NOMO-1 treated with dmso at 0.1 percent for 144 hours (cell line): Measurements from ENCODE around the gene IMPDH2.

Source experiments
- DNase-seq: peaks from one replicate; lab custom pipeline; 2025; ENCODE audit not compliant: unreplicated experiment; lab: John Stamatoyannopoulos, UW

Gene IMPDH2

DNA sequence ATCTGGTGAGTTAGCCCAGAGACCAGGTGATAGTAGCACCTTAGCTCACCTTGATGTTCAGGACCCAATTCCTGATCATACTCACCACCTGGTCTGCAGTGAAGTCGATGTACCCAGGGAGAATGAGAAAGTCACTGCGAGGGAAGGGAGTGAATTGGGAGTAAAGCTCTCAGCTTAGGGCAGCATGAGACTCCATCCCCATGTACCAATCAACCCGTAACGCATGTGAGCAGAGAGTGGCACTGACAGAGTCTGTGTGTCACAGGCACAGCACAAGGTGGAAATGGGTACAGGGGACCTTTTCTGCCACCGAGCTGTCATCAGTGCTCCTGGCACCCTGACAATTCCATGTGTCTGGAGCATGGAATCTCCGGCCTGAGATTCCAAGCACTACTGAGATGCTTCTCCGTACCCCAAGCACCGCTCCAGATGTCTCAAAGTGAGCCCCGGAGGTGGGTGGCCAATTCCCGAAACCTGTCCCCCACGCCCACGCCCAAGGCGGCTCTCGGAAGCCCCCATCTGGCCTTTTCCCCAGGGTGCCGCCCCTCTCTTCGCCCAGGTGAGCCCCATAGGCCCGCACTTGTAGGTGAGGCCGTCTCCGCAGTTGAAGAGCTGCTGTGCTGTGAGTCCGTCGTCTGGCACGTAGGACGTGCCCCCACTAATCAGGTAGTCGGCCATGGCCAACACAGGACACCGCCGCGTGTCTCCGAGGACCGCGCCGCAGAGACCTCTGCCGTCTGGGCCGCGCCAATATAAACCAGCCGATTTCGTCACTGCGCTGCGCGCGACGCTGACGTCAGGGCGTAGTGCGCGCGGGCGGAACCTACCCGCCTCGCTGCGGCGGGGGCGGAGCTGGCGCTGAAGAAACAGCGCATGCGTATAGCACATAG, at the start of gene IMPDH2:
Gene IMPDH2, minus strand, starts transcription at position 726 of the 890 bp plus-strand sequence. Its CDS starts 48 bp downstream, at position 678.
- DNase-seq: peak; percentile 84

- DNase-seq: no peak
Observed at GRCh38 chr3:49076646-49077045, 47.4 kb upstream of the IMPDH2 start.

DNA sequence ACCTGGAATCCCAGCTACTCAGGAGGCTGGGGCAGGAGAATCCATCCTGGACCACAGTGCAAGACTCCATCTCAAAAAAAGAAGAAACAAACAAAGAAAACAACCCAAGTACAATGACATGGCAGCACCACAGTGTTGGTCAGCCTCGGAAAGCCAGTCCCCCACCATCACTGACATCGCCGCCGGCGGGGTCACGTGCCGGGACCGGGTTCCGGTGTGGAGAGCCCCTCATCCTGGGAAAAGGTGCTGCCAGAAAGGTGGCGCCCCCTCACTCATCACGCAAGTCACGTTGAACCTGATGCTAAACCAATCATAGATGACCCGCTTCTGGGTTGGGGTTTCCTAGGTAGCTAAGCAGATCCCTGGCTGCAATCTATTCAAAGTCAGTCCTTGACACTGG, 46.9 kb upstream of the IMPDH2 start:
- no peak for DNase-seq

- DNase-seq: no peak
Observed at GRCh38 chr3:49058011-49058410, 28.8 kb upstream of the IMPDH2 start.

- DNase-seq: no peak
Observed at GRCh38 chr3:49057268-49057667, 28.1 kb upstream of the IMPDH2 start.

DNA sequence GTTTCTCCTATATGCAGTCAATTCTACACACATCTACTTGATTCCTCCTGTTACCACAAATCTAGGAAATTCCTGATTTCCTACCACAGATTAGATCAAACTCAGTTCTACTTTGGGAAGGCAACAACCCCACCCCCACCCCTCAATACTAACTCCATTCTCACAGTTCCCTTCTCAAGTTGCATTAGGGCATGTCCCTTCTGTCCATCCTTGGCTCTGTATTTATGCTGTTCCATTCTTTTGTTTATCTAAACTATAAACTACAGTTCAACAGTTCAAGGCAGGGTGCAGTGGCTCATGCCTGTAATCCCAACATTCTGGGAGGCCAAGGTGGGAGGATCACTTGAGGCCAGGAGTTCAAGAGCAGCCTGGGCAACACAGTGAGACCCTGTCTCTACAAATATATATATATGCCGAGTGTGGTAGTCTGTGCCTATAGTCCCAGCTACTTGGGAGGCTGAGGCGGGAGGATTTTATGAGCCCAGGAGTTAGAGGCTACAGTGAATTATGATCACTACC, 25.2 kb upstream of the IMPDH2 start:
- DNase-seq: no peak

GRCh38 chr3:49053543-49053942, 24.3 kb upstream of the IMPDH2 start:
- peak; percentile 44 for DNase-seq

GRCh38 chr3:49035281-49035680, 6.1 kb upstream of the IMPDH2 start:
- no peak for DNase-seq

DNA sequence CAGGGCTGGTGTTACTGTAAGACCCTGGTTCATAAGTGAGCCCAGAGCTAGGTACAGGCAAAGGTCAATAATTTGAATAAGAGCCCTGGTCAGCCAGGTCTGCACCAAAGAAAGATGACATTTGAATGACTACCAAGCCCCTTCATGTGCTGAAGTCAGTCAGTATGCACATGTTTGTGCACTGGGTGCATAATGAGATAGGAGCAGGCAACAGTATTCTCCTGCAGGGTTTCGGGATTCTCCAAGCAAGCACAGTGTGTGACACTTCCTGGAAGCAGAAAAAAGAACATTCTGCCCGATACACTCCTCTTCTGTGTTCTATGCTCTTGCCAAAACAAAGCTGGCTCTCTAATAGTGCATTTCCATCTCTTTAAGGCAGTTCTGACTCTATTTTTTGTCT, 5.5 kb upstream of the IMPDH2 start:
- DNase-seq: no peak

DNA sequence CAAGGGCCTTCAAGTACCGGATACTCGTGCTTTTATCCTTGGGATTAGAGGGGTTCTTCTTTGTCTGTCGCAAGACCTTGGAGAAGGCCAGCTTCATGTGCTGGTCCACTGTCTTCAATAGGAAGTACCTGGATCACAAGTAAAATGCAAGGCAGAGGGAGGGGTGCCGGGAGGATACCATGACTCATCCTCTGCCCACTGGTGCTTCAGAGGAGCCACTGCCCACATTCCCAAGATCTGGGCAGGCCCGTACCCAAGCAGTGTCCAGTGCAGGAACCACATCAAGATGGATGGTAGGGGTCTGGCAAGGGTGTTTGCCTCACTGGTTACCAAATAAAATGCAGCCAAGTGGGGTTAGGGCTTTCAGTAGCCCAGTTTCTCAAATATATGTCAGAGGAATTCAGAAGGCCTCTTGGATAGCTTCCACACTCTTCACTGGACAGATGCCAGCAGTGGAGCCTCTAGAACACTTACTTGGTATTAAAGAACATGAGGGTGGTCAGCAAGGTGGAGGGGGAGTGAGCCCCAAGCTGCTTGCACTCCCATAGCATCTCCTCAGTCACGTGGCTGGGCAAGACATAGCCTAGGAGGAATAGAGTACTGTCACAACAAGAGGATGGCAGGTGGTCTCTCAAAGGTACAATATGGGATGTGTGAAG, 3.6 kb upstream of the IMPDH2 start:
- DNase-seq: no peak

GRCh38 chr3:49030321-49030720, 1.1 kb upstream of the IMPDH2 start:
- no peak for DNase-seq

DNA sequence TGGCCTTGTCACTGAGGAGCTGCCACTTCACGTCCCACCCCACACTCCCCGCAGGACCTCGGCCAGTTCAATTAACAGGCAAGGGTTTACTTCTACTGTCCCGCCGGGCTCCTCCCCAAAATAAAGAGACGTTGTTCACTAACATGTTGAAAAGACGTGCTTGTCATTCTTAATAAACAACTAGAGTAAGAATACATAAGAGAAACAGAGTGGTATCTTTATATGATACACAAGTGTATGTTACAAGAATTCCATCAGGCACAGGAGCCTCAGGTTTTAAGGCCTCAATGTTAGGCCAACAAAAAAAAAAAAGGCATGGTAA, 326 bp upstream of the IMPDH2 start:
- no peak for DNase-seq

DNA sequence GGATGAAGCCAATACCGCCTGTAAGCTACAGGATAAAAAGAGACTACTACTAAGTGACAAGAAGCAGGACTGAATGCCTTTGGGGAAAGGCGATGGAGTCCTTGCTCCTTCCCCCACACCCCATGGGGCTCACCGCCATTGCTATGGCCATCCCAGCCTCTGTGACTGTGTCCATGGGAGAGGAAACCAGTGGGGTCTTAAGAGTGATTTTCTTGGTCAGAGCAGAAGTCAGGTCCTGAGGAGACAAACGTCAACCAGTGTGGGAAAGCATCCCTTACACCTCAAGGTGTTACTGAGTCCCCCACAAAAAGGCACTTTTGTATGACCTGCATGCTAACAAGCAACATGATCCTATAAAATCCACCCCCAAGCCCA, 913 bp downstream of the IMPDH2 start:
- DNase-seq: no peak

GRCh38 chr3:49027634-49028033, 1.6 kb downstream of the IMPDH2 start:
- no peak for DNase-seq

DNA sequence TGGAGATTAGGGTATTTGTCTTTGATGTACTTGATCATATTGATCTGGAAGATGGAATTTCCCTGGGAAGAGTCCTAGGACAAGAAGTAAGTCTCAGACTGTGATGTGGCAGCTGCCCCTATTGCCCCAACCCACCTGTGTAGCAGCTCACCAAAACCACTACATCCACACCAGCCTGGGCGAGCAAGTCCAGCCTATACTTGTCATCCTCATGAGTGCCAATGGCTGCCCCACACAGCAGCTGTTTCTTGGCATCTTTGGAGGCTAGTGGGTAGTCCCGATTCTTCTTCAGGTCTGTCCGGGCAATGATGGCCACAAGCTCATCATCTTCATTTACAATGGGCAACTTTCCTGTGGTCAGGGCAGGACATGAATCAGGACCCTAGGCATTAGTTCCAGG, 2.7 kb downstream of the IMPDH2 start:
- DNase-seq: no peak

DNA sequence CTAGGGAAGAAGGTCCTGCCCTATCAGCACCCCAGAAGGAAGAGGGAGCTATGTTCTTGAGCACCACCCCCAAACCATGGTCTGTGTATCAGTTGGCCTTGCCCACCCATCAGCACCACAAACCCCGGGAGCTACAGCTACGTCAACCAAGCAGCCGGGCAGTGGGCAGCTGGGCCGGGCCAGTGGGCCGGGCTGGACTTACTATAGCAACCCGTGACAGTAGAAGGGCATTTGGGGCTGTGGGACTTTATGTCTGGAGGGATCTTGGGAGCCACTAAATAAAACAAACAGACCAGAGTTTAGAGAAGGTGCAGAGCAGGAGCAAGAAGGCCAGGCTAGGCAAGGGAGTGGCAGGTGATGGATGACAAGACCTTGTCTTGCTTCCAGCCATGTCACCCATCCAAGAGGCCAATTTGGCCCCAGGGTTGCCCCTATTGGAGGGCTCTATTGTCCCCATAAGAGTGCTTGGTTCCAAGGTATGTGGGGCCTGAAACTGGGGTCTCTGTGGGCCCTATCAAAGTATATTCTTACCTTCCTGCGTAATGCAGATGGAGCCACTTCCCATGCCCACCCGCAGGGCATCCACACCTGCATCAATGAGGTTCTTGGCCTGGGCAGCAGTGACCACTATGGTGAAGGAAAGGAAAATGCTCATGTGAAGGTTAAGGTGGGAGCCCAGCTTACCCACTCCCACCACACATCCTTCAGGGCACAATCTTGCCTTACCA, 3.2 kb downstream of the IMPDH2 start:
- no peak for DNase-seq

DNA sequence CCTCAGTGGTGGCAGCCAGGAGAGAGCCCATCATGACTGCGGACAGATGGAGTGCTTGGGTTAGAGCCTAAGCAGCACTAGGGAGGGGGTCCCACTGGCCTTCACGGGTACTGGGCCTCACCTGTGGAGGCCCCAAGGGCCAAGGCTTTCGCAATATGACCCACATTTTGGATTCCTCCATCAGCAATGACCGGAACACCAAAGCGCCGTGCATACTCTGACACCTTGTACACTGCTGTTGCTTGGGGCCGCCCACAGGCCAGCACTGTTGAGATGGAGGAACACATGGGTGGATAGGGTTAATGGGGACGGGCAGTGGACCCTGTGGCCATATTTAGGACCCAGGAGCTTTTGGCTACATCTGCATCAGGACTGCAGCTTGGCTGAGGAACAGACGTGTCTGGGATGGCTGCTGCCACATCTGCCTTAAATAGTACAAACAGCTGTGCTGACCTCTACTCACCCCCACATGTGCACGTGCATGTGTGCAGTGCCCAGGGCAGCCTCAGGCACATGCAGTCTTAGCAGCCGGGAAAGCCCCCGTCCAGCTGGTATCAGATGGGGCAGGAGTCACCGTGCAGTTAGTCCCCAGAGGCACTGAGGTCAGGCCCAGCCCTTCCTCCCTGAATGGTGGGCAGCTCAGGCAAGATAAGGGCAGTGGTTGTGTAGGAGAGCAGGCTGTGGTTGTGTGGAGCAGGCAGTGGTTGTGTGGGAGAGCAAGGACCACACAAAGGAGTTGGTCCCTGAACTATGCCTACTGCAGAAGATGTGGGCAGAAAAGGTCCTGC, 4.0 kb downstream of the IMPDH2 start:
- no peak for DNase-seq

- no peak for DNase-seq
Observed at GRCh38 chr3:49024449-49024848, 4.7 kb downstream of the IMPDH2 start.

DNA sequence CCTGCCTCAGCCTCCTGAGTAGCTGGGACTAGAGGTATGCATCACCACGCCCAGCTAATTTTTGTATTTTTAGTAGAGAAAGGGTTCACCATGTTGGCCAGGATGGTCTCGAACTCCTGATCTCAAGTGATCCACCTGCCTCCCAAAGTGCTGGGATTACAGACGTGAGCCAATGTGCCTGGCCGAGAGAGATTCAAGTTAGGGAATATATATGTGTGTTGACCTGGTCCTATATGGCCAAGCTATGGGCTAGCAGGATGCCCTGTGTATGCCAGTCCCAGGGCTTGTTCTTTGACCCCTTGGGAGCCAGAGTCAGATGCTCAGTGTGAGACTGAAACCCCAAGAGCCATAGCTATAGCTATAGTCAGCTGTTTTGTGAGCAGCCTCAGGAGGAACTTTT, 5.4 kb downstream of the IMPDH2 start:
- no peak for DNase-seq

GRCh38 chr3:49022688-49023171, 6.5 kb downstream of the IMPDH2 start:
- DNase-seq: no peak
